Gastroesophageal sphincter (tissue), 4 donors: ENCODE results near the gene RAP1A. TPM values are rescaled to one million over a fixed set of nuclear protein-coding genes. Genes with fewer than 3 reads are reported as not detected.

Experiments
- ATAC-seq: fragments of 150-250 bp; one replicate; pipeline ENCODE4 v1.9.1; 2016; ENCODE audit warnings: mild to moderate bottlenecking, moderate library complexity
- H3K27ac ChIP-seq, 4 donors: fragments of 200-600 bp; sonication (generic) in 3 of 4; 1 replicate in 3 of 4; 2 replicates in 1 of 4; pipeline ENCODE4 v1.5.1; 2016 to 2019
- H3K27me3 ChIP-seq: fragments of 200-600 bp; sonication (generic); one replicate; pipeline ENCODE4 v1.5.1; 2019
- H3K36me3 ChIP-seq, 2 donors: fragments of 200-600 bp; sonication (generic); one replicate each; pipeline ENCODE4 v1.5.1; 2019; ENCODE audit warnings: control low read depth in 1 of 2
- H3K4me1 ChIP-seq, 3 donors: fragments of 200-600 bp; sonication (generic); 1 replicate in 2 of 3; 2 replicates in 1 of 3; pipeline ENCODE4 v1.5.1; 2016 to 2019; ENCODE audit warnings: control low read depth in 2 of 3
- H3K4me3 ChIP-seq, 2 donors: fragments of 200-600 bp; sonication (generic); one replicate each; pipeline ENCODE4 v1.5.1; 2019; ENCODE audit warnings: mild to moderate bottlenecking in 1 of 2, moderate library complexity in 1 of 2
- H3K9me3 ChIP-seq, 3 donors: fragments of 200-600 bp; sonication (generic); one replicate each; pipeline ENCODE4 v1.5.1; 2017 to 2019; ENCODE audit warnings: control low read depth in 2 of 3
- EP300 ChIP-seq: sonication (generic); formaldehyde crosslinking; IDR thresholded peaks from one replicate; pipeline ENCODE4 v1.6.1; 2017; ENCODE audit warnings: antibody characterized with exemption, mild to moderate bottlenecking
- POLR2A ChIP-seq, 2 donors: fragments of 450-650 bp; IDR thresholded peaks; one replicate each; pipeline ENCODE4 v1.6.1; 2017; ENCODE audit warnings: antibody characterized with exemption in 2 of 2, mild to moderate bottlenecking in 2 of 2, moderate library complexity in 1 of 2
- POLR2AphosphoS5 ChIP-seq: sonication (generic); formaldehyde crosslinking; IDR thresholded peaks from one replicate; pipeline ENCODE4 v1.6.1; 2017; ENCODE audit warnings: antibody characterized with exemption
- WGBS, 2 donors: methylation state at CpG; one replicate each; pipeline ENCODE4 v1.1.5; 2018; ENCODE audit warnings: low coverage in 1 of 2; 5-methylcytosine and 5-hydroxymethylcytosine counted together
- total RNA-seq, 4 donors: library from RNA; depleted of rRNA; stranded (reverse); fragments of >200 nt; gene quantifications; one replicate each; pipeline ENCODE4 v1.1.0, GENCODE V29; 2016
- TF ChIP-seq, protein P1 (sequence below), 4 experiments: fragments of 200-600 bp in 2 of 4; fragments of 450-650 bp in 2 of 4; sonication (generic) in 1 of 4; IDR thresholded peaks; one replicate each; pipeline ENCODE4 v1.5.1; 2017 to 2019; ENCODE audit warnings: antibody characterized with exemption in 4 of 4, mild to moderate bottlenecking in 2 of 4, moderate library complexity in 2 of 4

The RAP1A gene
- total RNA-seq, 4 donors from 2014 or later = 177 to 268 (median 214) TPM

DNA sequence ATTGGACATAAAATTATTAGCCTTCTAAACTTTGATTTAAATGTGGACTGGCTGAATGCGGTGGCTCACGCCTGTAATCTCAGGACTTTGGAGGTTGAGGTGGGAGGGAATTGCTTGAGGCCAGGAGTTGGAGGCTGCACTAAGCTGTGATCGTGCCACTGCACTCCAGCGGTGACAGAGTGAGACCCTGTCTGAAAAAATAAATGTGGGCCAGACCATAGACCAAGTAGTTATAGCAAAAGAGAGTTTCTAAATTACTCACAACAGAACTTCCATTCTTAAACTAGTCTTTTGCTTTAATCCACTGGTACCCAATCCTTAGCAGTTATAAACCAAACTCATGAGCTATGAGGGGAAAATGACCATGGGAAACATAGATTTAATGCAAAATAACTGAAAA lies 35.2 kb downstream of the RAP1A start:
- WGBS, 2 donors = 74 to 93% methylated on average over 2 to 4 of the region's 4 CpGs
- no peak for ATAC-seq
- H3K36me3 ChIP-seq = no peaks in the 10 kb centered on the region
- TF ChIP-seq, protein P1, sequence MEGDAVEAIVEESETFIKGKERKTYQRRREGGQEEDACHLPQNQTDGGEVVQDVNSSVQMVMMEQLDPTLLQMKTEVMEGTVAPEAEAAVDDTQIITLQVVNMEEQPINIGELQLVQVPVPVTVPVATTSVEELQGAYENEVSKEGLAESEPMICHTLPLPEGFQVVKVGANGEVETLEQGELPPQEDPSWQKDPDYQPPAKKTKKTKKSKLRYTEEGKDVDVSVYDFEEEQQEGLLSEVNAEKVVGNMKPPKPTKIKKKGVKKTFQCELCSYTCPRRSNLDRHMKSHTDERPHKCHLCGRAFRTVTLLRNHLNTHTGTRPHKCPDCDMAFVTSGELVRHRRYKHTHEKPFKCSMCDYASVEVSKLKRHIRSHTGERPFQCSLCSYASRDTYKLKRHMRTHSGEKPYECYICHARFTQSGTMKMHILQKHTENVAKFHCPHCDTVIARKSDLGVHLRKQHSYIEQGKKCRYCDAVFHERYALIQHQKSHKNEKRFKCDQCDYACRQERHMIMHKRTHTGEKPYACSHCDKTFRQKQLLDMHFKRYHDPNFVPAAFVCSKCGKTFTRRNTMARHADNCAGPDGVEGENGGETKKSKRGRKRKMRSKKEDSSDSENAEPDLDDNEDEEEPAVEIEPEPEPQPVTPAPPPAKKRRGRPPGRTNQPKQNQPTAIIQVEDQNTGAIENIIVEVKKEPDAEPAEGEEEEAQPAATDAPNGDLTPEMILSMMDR (IDR thresholded peaks at IDR 0.05) = no peak
- TF ChIP-seq EP300 = no peak
- no peak for TF ChIP-seq POLR2AphosphoS5
- no peak for TF ChIP-seq POLR2A (IDR thresholded peaks at IDR 0.05)
- peaks cover 0 to 85% (median 8%) of the 10 kb centered on the region in 3 donors for H3K4me1 ChIP-seq
- peak overlapping the region in 1 of 4 donors; percentile 1 for H3K27ac ChIP-seq
- no peak overlapping the region for H3K4me3 ChIP-seq
- H3K27me3 ChIP-seq = no peaks in the 10 kb centered on the region
- no peaks in the 10 kb centered on the region for H3K9me3 ChIP-seq

DNA sequence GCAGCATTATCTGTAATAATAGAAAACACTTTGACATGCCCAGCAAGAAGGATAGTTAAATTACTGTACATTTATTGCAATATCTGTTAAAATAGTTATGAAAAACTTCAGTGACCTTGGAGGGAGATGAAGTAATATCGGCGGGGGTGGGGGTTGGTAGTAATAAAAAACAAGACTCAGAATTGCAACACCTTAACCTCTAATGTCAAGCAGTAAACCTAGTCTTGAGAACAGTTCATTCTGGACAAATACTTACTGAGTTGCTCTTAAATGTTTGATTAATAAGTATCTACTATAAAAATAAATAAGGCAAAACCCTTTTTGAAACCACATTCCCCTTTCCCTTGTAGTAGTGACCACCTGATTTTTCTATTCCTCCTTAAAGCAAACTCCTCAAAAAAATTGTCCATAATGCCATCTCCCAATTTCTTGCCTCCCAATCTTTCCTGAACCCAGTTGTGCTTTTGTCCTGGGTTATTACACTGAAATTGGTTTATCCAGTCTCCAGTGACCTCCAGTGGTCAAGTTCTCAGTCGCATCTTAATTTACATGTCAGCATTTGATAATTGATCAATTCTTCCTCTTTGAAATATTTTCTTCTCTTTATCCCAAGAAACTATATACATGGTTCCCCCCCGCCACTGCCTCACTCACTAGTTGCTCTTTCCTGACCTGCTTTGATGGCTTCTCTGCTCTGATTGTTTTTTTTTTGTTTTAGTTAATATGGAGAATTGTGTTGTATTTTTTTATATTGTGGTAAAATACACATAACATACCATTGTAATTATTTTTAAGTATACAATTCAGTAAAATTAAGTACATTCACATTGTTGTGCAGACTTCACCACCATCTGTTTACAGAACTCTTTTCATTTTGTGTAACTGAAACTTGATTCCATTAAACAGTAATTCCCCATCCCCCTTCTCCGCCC lies 36.8 kb downstream of the RAP1A start:
- Histone ChIP-seq H3K4me1 (peaks cover 9 to 90% (median 22%) of the 10 kb centered on the region in 3 donors), H3K27me3 (no peaks in the 10 kb centered on the region), H3K9me3 (no peaks in the 10 kb centered on the region), H3K4me3 (no peak overlapping the region), H3K36me3 (no peaks in the 10 kb centered on the region), H3K27ac (peak overlapping the region; percentile 28 to 58 (median 38))
- peak; percentile 88 for ATAC-seq
- no peak for TF ChIP-seq POLR2A (IDR thresholded peaks at IDR 0.05)
- peak; percentile 17 for TF ChIP-seq POLR2AphosphoS5
- TF ChIP-seq, protein P1 (IDR thresholded peaks at IDR 0.05) = peak in 3 of 4 experiments; percentile 68 to 73 (median 69)
- 48 to 66% methylated on average over 4 to 5 of the region's 5 CpGs for WGBS, 2 donors

DNA sequence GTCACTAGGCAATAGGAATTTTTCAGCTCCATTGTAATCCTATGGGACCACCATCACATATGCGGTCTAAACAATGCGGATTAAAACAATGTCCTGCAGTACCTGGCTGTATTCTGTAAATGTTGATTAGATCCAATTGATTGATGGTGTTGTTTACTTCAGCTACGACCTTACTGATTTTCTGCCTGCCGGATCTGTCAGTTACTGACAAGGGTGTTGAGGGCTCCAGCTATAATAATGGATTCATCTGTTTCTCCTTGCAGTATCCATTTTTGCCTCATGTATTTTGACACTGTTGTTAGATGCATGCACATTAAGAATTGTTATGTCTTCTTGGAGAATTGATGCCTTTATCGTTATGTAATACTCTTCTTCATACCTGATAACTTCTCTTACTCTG lies 39.0 kb downstream of the RAP1A start:
- Histone ChIP-seq H3K27ac (no peak overlapping the region), H3K36me3 (no peaks in the 10 kb centered on the region), H3K27me3 (no peaks in the 10 kb centered on the region), H3K4me3 (no peak overlapping the region), H3K9me3 (no peaks in the 10 kb centered on the region), H3K4me1 (peaks cover 9 to 96% (median 22%) of the 10 kb centered on the region in 3 donors)
- TF ChIP-seq, protein P1 (IDR thresholded peaks at IDR 0.05) = no peak
- TF ChIP-seq POLR2AphosphoS5 = no peak
- TF ChIP-seq POLR2A (IDR thresholded peaks at IDR 0.05) = no peak
- no peak for ATAC-seq
- WGBS, 2 donors = 48 to 58% methylated on average over 5 of the region's 5 CpGs

DNA sequence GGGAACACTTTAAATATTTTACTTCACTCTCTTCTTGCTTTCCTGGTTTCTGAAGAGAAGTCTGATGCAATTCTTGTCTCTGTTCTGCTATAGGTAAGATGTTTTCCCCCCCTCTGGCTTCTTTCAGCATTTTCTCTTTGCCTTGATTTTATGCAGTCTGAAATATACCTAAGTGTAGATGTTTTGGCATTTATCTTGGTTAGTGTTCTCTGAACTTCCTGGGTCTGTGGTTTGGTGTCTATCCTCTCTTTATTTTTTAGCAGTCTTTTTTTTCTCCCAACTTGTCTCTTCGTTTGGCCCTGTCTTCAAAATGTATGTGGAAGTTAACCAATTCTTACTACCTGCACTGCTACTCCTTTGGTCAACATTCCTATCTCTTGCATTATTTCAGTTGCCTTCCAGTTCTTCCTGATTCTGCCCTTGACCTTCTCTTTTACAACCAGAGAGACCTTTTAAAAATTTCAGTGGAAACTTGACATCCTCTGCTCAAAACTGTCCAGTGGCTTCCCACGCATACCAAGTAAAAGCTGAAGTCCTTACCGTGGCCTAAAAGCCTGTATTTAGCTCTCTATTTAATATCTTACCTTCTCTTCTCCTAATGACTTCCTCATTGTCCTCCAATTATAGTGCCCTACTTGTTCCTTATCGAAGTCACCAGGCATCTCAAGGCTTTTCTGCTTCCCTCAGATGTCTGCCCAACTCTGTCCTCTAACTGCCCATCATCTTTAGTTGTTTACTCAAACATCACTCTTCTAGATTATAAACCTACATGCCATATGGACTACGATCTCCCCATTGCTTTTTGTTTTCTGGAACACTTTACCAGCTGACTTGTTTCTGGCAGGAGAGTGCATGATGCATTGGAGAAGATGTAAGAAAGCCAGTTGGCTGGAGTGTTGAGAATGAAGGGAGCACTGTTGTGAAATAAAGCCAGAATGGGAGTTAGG lies 40.9 kb downstream of the RAP1A start:
- Histone ChIP-seq H3K36me3 (no peaks in the 10 kb centered on the region), H3K27ac (peak overlapping the region in 3 of 4 donors; percentile 34 to 61 (median 47)), H3K9me3 (no peaks in the 10 kb centered on the region), H3K4me1 (peaks cover 9 to 98% (median 31%) of the 10 kb centered on the region in 3 donors), H3K27me3 (no peaks in the 10 kb centered on the region), H3K4me3 (no peak overlapping the region)
- 20 to 29% methylated on average over 4 to 5 of the region's 5 CpGs for WGBS, 2 donors
- TF ChIP-seq POLR2A (IDR thresholded peaks at IDR 0.05) (no peak), EP300 (no peak), POLR2AphosphoS5 (no peak)
- TF ChIP-seq, protein P1 (IDR thresholded peaks at IDR 0.05) = no peak
- no peak for ATAC-seq
